ENCODE measurements around the gene ADAMTS19. TPM values are rescaled to one million over a fixed set of nuclear protein-coding genes. Genes with fewer than 3 reads are reported as not detected.
"Not testable (repeated sequence)": the region's sequence is repeated elsewhere in the genome, so short reads cannot be mapped to it uniquely, and the experiment has no call there.

ADAMTS19 gene
- total RNA-seq = not detected

DNA sequence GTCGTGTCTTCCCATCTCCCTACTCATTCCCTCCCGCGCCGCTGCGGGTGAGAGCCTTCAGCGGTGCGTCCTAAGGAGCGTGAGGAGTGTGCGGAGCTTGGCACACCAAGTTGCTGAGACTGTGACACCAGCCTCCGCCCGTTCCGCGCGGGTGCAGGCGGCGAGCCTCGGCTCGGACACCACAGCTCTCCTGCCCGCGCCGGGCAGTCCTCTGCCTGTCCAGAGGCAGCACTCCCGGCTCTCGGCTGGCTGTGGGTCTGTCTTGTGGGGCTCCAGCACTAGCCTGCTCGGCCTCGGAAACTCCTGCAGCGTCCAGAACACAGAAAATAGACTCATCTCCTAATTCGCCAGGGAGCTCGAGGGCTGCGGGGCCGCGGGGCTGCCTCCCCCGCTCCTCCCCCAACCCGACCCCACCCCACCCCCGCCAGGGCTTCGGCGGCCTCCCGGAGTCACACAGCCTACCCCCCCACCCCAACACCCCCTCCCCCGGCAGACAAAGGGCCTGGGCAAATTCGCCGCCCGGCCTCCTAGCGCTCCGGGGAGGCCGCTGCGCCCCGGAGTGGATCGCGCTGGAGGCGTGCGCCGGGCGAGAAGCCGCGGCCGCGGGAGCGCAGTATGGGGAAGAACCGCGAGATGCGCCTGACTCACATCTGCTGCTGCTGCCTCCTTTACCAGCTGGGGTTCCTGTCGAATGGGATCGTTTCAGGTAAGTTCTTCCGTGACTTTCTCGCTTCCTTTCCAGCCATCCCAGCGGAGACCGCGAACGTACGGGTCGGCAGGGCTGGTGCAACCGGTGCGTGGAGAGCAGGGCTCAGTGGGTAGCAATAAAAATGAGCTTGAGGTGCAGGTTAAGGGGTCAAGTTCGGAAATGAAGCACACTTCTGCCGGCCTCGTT, at the start of gene ADAMTS19:
ADAMTS19 (plus strand) TSS at position 522 of the 895 bp plus-strand sequence; CDS start at position 616, 94 bp downstream.
- H3K27me3 Mint-ChIP-seq = peaks cover 53% of the 10 kb centered on the region

DNA sequence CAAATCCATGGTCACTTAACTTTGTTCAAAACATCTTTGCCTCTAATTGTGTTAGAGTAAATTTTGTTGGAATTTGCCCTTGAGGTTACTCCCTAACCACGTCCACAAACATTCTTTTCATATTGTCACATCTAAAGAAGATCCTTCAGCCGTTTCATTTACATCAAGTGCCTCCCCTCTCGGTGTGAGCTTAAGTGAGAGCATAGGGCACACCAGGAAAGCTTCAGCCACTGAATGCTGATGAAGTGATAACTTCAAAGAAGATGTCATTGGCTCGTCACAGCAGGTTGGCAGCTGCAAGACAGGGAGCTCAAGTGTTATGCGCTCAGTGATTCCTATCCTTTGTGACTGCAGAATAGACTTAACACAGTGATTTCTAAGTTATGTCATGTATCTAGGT, 49.6 kb upstream of the ADAMTS19 start:
- CTCF ChIA-PET = no interaction called here
- peaks cover 8% of the 10 kb centered on the region for H3K9me3 Mint-ChIP-seq (ENCODE audit: low read depth)
- no peaks in the 10 kb centered on the region for H3K36me3 Mint-ChIP-seq
- no peak overlapping the region for H3K4me3 Mint-ChIP-seq
- H3K27me3 Mint-ChIP-seq = no peaks in the 10 kb centered on the region
- no peak overlapping the region for H3K27ac Mint-ChIP-seq
- DNase-seq (no peak), ATAC-seq (no peak)
- H3K4me1 Mint-ChIP-seq = no peaks in the 10 kb centered on the region

More for the DNA sequence above, at the start of gene ADAMTS19:
- ATAC-seq (no peak), DNase-seq (no peak)
- Mint-ChIP-seq H3K4me3 (no peak within 1 kb of the TSS), H3K9me3 (ENCODE audit: low read depth) (no peaks in the 10 kb centered on the region), H3K36me3 (peaks cover 2% of the 10 kb centered on the region), H3K27ac (no peak within 1 kb of the TSS), H3K4me1 (peaks cover 12% of the 10 kb centered on the region)
- CTCF ChIA-PET = interaction anchor here (1.5 kb wide), 1 partner anchor 37 kb away, joined by 4 read pairs; no protein-coding TSS in a partner anchor

- no peaks in the 10 kb centered on the region for H3K27me3 Mint-ChIP-seq
- no peaks in the 10 kb centered on the region for H3K36me3 Mint-ChIP-seq
- H3K9me3 Mint-ChIP-seq (ENCODE audit: low read depth) = peaks cover 8% of the 10 kb centered on the region
- H3K4me1 Mint-ChIP-seq = no peaks in the 10 kb centered on the region
- DNase-seq = no peak
- no peak overlapping the region for H3K4me3 Mint-ChIP-seq
- CTCF ChIA-PET = no interaction called here
- ATAC-seq = no peak
- H3K27ac Mint-ChIP-seq = no peak overlapping the region
These were observed 47.4 kb upstream of the ADAMTS19 start for GRCh38 chr5:129412721-129413120.

GRCh38 chr5:129413570-129413969, 46.5 kb upstream of the ADAMTS19 start:
- H3K4me3 Mint-ChIP-seq = no peak overlapping the region
- CTCF ChIA-PET = no interaction called here

GRCh38 chr5:129419292-129419691, 40.8 kb upstream of the ADAMTS19 start:
- CTCF ChIA-PET = no interaction called here
- Mint-ChIP-seq H3K4me3 (no peak overlapping the region), H3K9me3 (ENCODE audit: low read depth) (peaks cover 5% of the 10 kb centered on the region), H3K27ac (no peak overlapping the region), H3K27me3 (no peaks in the 10 kb centered on the region), H3K4me1 (no peaks in the 10 kb centered on the region), H3K36me3 (no peaks in the 10 kb centered on the region)
- DNase-seq (no peak), ATAC-seq (no peak)

More at GRCh38 chr5:129413570-129413969, 46.5 kb upstream of the ADAMTS19 start:
- Mint-ChIP-seq H3K4me1 (no peaks in the 10 kb centered on the region), H3K9me3 (ENCODE audit: low read depth) (peaks cover 8% of the 10 kb centered on the region), H3K27me3 (no peaks in the 10 kb centered on the region), H3K27ac (no peak overlapping the region), H3K36me3 (no peaks in the 10 kb centered on the region)
- ATAC-seq (no peak), DNase-seq (no peak)

DNA sequence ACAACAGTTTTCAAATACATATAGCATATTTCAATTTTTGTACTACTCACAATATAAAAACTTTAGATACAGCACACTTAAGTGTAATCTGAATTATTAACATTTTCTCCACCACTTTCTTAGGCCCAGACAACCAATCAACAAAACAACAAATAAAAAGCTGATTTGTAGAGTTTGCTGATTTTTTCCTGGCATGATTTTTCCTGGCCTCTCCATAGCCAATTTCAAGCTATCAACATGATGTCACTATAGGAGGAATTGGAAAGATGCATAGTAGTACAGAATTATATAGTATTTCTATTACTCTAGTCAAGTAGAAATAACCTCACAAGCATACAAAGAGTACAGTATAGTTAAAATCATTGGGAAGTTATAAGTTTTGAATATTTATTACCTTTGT, 35.1 kb upstream of the ADAMTS19 start:
- Mint-ChIP-seq H3K9me3 (ENCODE audit: low read depth) (peaks cover 2% of the 10 kb centered on the region), H3K4me3 (no peak overlapping the region)
- CTCF ChIA-PET = no interaction called here

GRCh38 chr5:129426071-129426470, 34.0 kb upstream of the ADAMTS19 start:
- Mint-ChIP-seq H3K4me3 (no peak overlapping the region), H3K9me3 (ENCODE audit: low read depth) (peaks cover 2% of the 10 kb centered on the region), H3K27ac (no peak overlapping the region), H3K27me3 (no peaks in the 10 kb centered on the region), H3K4me1 (no peaks in the 10 kb centered on the region), H3K36me3 (no peaks in the 10 kb centered on the region)
- no peak for ATAC-seq
- no peak for DNase-seq
- CTCF ChIA-PET = no interaction called here

More for the DNA sequence above, 35.1 kb upstream of the ADAMTS19 start:
- Mint-ChIP-seq H3K27ac (no peak overlapping the region), H3K27me3 (no peaks in the 10 kb centered on the region), H3K4me1 (no peaks in the 10 kb centered on the region), H3K36me3 (no peaks in the 10 kb centered on the region)
- no peak for DNase-seq
- ATAC-seq = no peak

- H3K4me1 Mint-ChIP-seq; H3K4me3 Mint-ChIP-seq; CTCF ChIA-PET; H3K27me3 Mint-ChIP-seq; H3K9me3 Mint-ChIP-seq (ENCODE audit: low read depth); H3K27ac Mint-ChIP-seq; H3K36me3 Mint-ChIP-seq; DNase-seq; ATAC-seq: not testable (repeated sequence)
These were observed 31.5 kb upstream of the ADAMTS19 start for GRCh38 chr5:129428636-129429035.

DNA sequence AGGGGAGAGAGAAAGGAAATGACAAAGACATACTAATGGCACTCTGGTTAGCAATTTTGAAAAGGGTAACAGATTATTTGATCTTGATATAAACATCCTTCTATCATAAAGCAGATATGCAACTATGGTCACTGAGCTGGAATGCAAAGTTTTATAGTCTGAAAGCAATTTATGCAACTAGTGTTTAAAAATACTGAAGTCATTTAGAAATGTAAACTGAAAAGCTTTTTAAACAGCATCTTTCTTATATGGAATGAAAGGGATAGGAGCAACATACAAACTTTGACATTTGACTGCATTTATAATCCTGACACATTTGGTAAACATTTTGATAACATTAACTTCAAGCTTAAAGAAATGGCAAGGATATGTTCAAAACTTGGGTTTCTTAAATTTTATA, 28.7 kb upstream of the ADAMTS19 start:
- Mint-ChIP-seq H3K9me3 (ENCODE audit: low read depth) (peaks cover 2% of the 10 kb centered on the region), H3K4me1 (no peaks in the 10 kb centered on the region), H3K27ac (no peak overlapping the region), H3K36me3 (no peaks in the 10 kb centered on the region), H3K4me3 (no peak overlapping the region), H3K27me3 (no peaks in the 10 kb centered on the region)
- ATAC-seq = no peak
- no peak for DNase-seq
- CTCF ChIA-PET = no interaction called here

DNA sequence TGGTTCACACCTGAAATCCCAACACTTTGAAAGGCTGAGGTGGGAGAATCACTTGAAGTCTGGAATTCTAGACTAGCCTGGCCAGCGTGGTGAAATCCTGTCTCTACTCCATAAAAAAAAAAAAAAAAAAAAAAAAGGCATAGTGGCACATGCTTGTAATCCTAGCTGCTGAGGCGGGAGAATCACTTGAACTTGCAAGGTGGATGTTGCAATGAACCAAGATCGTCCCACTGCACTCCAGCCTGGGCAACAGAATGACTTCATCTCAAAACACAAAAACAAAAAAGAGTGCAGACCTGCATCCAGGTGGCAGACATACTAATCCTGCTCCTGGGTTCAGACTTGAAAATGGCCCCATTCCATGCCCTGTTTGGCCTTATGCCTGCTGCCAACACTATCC, 21.8 kb upstream of the ADAMTS19 start:
- Mint-ChIP-seq H3K4me1 (no peaks in the 10 kb centered on the region), H3K4me3 (no peak overlapping the region), H3K36me3 (no peaks in the 10 kb centered on the region), H3K27ac (no peak overlapping the region), H3K9me3 (ENCODE audit: low read depth) (no peaks in the 10 kb centered on the region), H3K27me3 (no peaks in the 10 kb centered on the region)
- DNase-seq = no peak
- CTCF ChIA-PET = no interaction called here
- ATAC-seq = no peak

GRCh38 chr5:129440424-129440823, 19.7 kb upstream of the ADAMTS19 start:
- Mint-ChIP-seq H3K4me1 (no peaks in the 10 kb centered on the region), H3K4me3 (no peak overlapping the region), H3K27me3 (no peaks in the 10 kb centered on the region), H3K9me3 (ENCODE audit: low read depth) (no peaks in the 10 kb centered on the region), H3K27ac (no peak overlapping the region), H3K36me3 (no peaks in the 10 kb centered on the region)
- DNase-seq = no peak
- ATAC-seq = no peak
- CTCF ChIA-PET = no interaction called here

GRCh38 chr5:129441096-129441495, 19.0 kb upstream of the ADAMTS19 start:
- ATAC-seq (no peak), DNase-seq (no peak)
- H3K4me1 Mint-ChIP-seq = no peaks in the 10 kb centered on the region
- no peaks in the 10 kb centered on the region for H3K9me3 Mint-ChIP-seq (ENCODE audit: low read depth)
- H3K27me3 Mint-ChIP-seq = no peaks in the 10 kb centered on the region
- no peaks in the 10 kb centered on the region for H3K36me3 Mint-ChIP-seq
- H3K27ac Mint-ChIP-seq = no peak overlapping the region
- no peak overlapping the region for H3K4me3 Mint-ChIP-seq
- CTCF ChIA-PET = no interaction called here

DNA sequence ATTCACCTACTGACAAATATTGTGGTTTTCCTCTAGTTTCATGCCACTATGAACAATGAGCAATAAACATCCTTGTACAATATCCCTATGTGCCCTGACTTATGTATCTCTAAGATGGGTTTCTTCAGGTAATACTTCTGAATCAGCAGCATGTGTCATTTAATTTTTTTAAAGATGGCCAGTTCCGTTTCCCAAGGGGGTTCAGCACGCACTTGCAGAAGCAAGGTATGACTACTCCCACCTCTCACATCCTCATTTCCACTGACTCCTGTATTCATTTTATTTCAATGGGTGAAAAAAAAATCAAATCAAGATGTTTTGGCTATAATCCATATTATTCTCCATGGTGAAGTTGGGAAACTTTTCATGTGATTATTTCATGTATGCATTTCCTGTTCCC, 14.7 kb upstream of the ADAMTS19 start:
- ATAC-seq (no peak), DNase-seq (no peak)
- Mint-ChIP-seq H3K36me3 (no peaks in the 10 kb centered on the region), H3K4me1 (no peaks in the 10 kb centered on the region), H3K27me3 (no peaks in the 10 kb centered on the region), H3K4me3 (no peak overlapping the region), H3K9me3 (ENCODE audit: low read depth) (no peaks in the 10 kb centered on the region), H3K27ac (no peak overlapping the region)
- CTCF ChIA-PET = no interaction called here

DNA sequence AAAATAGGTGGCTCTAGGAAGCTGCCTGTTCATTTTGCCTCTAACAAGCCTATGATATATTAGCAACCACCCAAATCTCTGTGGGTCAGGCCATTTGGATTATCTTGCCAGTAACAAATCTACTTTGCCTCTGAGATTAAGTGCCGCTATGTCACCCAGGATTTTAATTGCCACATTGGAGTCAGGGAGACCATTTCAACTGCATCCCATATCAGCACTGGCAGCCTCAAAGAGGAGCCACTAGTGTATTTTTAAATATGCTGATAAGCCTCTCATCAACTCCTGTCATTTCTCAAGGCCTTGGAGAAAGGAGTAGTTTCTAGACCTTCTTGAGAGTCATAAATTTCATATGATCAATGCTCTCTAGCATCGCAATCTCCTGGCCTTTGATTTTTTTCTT, 12.1 kb upstream of the ADAMTS19 start:
- ATAC-seq = no peak
- DNase-seq = no peak
- no peak overlapping the region for H3K4me3 Mint-ChIP-seq

More for the DNA sequence above, 12.1 kb upstream of the ADAMTS19 start:
- CTCF ChIA-PET = no interaction called here
- H3K9me3 Mint-ChIP-seq (ENCODE audit: low read depth) = peaks cover 2% of the 10 kb centered on the region
- no peak overlapping the region for H3K27ac Mint-ChIP-seq
- no peaks in the 10 kb centered on the region for H3K36me3 Mint-ChIP-seq
- no peaks in the 10 kb centered on the region for H3K4me1 Mint-ChIP-seq
- H3K27me3 Mint-ChIP-seq = no peaks in the 10 kb centered on the region

Data from activated CD8-positive, alpha-beta memory T cell treated with anti-CD3 and anti-CD28 coated beads, Interleukin-2, amount 10 ng/mL, durations not matched to agents 7 days and 5 days (primary cell).